Measurements from ENCODE around the gene APMAP.
"Not testable (repeated sequence)": the region's sequence is repeated elsewhere in the genome, so short reads cannot be mapped to it uniquely, and the experiment has no call there.

APMAP gene

DNA sequence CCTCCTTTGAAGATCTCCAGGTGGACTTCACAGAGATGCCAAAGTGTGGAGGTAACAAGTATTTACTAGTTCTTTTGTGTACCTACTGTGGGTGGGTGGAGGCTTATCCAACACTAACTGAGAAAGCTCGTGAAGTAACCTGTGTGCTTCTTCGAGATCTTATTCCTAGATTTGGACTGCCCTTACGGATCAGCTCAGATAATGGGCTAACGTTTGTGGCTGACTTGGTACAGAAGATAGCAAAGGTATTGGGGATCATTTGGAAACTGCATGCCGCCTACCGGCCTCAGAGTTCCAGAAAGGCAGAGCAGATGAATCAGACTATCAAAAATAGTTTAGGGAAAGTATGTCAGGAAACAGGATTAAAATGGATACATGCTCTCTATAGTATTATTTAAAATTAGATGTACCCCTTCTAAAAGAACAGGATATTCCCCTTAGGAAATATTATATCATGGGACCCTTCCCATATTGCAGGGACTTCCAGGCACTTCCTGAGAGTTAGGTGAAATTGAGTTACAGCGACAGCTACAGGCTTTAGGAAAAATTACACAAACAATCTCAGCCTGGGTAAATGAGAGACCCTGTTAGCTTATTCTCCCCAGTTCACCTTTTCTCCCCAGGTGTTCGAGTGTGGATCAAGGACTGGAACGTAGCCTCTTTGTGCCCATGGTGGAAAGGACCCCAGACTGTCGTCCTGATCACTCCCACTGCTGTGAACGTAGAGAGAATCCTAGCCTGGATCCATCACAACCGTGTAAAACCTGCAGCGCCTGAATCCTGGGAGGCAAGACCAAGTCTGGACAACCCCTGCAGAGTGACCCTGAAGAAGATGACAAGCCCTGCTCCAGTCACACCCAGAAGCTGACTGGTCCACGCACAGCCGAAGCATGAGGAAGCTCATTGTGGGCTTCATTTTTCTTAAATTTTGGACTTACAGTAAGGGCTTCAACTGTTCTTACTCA lies 61.5 kb downstream of the APMAP start:
- peak overlapping the region; percentile 72 for H3K4me3 ChIP-seq (ENCODE audit: low read depth, low read length)
- TF ChIP-seq, protein P1, sequence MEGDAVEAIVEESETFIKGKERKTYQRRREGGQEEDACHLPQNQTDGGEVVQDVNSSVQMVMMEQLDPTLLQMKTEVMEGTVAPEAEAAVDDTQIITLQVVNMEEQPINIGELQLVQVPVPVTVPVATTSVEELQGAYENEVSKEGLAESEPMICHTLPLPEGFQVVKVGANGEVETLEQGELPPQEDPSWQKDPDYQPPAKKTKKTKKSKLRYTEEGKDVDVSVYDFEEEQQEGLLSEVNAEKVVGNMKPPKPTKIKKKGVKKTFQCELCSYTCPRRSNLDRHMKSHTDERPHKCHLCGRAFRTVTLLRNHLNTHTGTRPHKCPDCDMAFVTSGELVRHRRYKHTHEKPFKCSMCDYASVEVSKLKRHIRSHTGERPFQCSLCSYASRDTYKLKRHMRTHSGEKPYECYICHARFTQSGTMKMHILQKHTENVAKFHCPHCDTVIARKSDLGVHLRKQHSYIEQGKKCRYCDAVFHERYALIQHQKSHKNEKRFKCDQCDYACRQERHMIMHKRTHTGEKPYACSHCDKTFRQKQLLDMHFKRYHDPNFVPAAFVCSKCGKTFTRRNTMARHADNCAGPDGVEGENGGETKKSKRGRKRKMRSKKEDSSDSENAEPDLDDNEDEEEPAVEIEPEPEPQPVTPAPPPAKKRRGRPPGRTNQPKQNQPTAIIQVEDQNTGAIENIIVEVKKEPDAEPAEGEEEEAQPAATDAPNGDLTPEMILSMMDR (IDR thresholded peaks at IDR 0.05; ENCODE audit: control insufficient read depth, extremely low read depth, insufficient read depth): peak; percentile 53
- not testable (repeated sequence) for DNase-seq (ENCODE audit: low read depth)

GRCh38 chr20:24929867-24930723 lies 62.5 kb downstream of the APMAP start:
- TF ChIP-seq, protein P1 (IDR thresholded peaks at IDR 0.05; ENCODE audit: control insufficient read depth, extremely low read depth, insufficient read depth): peak; percentile 12; the same call in 1 of the 2 replicates
- peak overlapping the region; percentile 72 for H3K4me3 ChIP-seq (ENCODE audit: low read depth, low read length)
- DNase-seq (ENCODE audit: low read depth): peak; percentile 86

GRCh38 chr20:24929259-24929658 lies 63.3 kb downstream of the APMAP start:
- DNase-seq (ENCODE audit: low read depth): not testable (repeated sequence)

DNA sequence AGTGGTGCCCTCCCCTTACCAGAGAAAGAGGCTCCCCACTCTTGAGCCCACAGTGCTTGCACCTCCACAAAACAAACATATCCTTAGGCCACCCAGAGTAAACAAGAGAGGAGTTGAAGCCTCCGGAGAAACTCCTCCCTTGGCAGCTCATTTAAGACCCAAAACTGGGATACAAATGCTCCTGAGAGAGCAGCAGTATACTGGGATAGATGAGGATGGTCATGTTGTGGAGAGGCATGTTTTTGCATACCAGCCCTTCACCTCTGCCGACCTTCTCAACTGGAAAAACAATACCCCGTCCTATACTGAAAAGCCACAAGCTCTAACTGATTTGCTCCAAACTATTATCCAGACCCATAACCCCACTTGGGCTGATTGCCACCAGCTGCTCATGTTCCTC lies 71.8 kb downstream of the APMAP start:
- not testable (repeated sequence) for H3K4me3 ChIP-seq (ENCODE audit: low read depth, low read length); DNase-seq (ENCODE audit: low read depth)

More at GRCh38 chr20:24929259-24929658, 63.3 kb downstream of the APMAP start:
- H3K4me3 ChIP-seq (ENCODE audit: low read depth, low read length): not testable (repeated sequence)

- not testable (repeated sequence) for H3K4me3 ChIP-seq (ENCODE audit: low read depth, low read length); DNase-seq (ENCODE audit: low read depth)
Measured at GRCh38 chr20:24919665-24920064, 72.9 kb downstream of the APMAP start.

- H3K4me3 ChIP-seq (ENCODE audit: low read depth, low read length): no peak overlapping the region
- DNase-seq (ENCODE audit: low read depth): no peak
Measured at GRCh38 chr20:24918579-24919566, 73.7 kb downstream of the APMAP start.

DNA sequence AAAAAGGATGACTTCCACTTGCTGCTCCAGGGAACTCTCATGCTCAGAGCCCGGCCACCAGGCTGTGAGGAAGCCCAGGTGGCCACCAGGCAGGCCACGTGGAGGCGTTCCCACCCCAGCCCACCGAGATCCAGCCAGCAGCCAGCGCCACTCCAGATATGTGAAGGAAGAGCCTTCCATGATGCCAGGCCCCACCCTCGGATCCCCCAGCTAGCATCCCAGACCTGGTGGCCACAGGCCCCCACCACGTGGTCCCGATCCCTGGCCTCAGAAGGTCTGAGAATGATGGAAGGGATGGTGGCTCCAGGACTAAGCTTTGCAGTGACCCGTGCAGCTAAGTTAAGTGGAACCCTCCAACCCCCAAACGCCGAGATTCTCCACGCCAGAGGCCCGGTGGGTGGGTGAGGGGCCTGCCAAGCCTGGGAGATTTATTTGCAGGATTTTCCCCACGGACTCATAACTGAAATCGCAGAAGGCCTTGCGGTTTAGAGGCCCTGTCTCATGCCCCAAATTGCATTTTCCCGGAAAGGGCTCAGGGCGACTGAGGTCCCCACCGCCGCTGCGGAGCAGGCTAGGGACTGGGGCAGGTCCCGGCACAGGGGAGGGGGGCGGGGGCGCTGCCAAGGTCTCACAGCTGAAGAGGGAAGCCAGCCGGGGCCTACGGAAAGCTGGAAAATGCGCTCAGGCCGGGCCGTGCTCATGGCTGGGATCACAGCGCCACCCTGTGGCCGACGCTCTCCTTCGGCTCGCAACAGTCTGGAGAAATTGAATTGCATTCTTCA lies 74.6 kb downstream of the APMAP start:
- TF ChIP-seq, protein P1 (IDR thresholded peaks at IDR 0.05; ENCODE audit: control insufficient read depth, extremely low read depth, insufficient read depth): peak; percentile 93
- H3K4me3 ChIP-seq (ENCODE audit: low read depth, low read length): no peak overlapping the region
- DNase-seq (ENCODE audit: low read depth): peak; percentile 6

More at GRCh38 chr20:24918579-24919566, 73.7 kb downstream of the APMAP start:
- TF ChIP-seq, protein P1 (IDR thresholded peaks at IDR 0.05; ENCODE audit: control insufficient read depth, extremely low read depth, insufficient read depth): no peak

All from LNCaP clone FGC (cell line).